ENCODE results near the gene ZNF619. TPM values are rescaled to one million over a fixed set of nuclear protein-coding genes. Genes with fewer than 3 reads are reported as not detected.

ZNF619 gene
- total and polyA plus RNA-seq, 9 of the 15 experiments (the other 6 are each of a cell fraction or from before 2014, with no cell fraction given) = 1.3 to 9.1 (median 6.3) TPM

DNA sequence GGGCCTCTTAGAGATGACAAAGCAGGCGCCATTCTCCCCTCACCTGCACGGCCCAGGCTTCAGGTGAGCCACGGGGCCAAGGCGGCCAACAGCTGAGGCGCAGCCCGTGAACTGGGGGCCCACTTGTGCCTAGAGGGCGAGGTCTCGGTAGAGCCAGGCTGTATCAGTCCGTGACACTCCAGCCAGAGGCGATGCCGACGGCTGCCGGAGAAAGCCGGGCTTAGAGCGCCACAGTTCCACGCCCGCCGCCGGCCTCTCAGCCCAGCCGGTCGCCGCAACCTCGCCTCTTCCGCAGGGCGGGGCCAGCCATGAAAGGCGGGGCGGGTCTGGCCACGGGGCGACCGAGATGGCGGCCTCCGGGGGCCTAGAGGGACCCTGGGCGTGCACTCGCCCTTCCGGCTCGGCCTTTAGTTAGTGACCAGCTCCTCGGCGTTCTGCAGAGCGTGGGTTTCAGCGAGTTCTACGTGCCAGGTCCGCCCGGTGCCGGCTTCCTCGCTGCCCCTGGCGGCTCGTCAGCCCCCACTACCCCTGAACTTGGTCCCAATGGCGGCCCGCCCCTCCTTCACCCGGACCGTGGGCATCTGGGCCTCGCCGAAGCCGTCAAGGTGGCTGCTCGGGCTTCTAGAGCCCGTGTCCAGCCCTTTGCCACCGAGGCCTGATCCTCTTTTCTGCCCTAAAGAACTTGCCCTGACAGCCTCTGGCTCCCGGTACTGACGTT is 47.8 kb downstream of the ZNF619 start, which contains the start of gene ZNF621 (continued):
- TF ChIP-seq ZNF696 (CRISPR knock-in tag; conservative IDR thresholded peaks at IDR 0.05) (no peak), HEY1 (CRISPR knock-in tag; IDR thresholded peaks at IDR 0.05; ENCODE audit: borderline replicate concordance) (peak; percentile 24; the same call in 1 of the 2 replicates), GATA2 (CRISPR knock-in tag; IDR thresholded peaks at IDR 0.05) (no peak; the same call in 1 of the 2 replicates), FOXK1 (CRISPR knock-in tag; IDR thresholded peaks at IDR 0.05; ENCODE audit: borderline replicate concordance) (no peak; the same call in 1 of the 2 replicates), ZKSCAN3 (CRISPR knock-in tag; IDR thresholded peaks at IDR 0.05) (no peak), CBX1 (IDR thresholded peaks at IDR 0.05; ENCODE audit: low read depth) (peak; percentile 91), PRMT5 (CRISPR knock-in tag; IDR thresholded peaks at IDR 0.05) (no peak), XRCC3 (IDR thresholded peaks at IDR 0.05) (no peak), RBM25 (IDR thresholded peaks at IDR 0.05; ENCODE audit: low read depth, low read length, severe bottlenecking) (no peak), STAT5A (IDR thresholded peaks at IDR 0.05; ENCODE audit: borderline replicate concordance, low read length) (peak; percentile 10; the same call in 1 of the 2 replicates), SAFB (IDR thresholded peaks at IDR 0.05; ENCODE audit: borderline replicate concordance, low read depth, low read length) (peak; percentile 64; the same call in 1 of the 2 replicates), ARID1B (IDR thresholded peaks at IDR 0.05) (peak; percentile 38; the same call in 1 of the 2 replicates), TFAM (CRISPR knock-in tag; conservative IDR thresholded peaks at IDR 0.05) (no peak), EHMT2 (IDR thresholded peaks at IDR 0.05) (no peak), PHF20 (IDR thresholded peaks at IDR 0.05; ENCODE audit: partially characterized antibody) (peak; percentile 96), FIP1L1 (IDR thresholded peaks at IDR 0.05; ENCODE audit: low read depth, low read length, poor library complexity, severe bottlenecking) (peak; percentile 60), ZNF143 (CRISPR knock-in tag; IDR thresholded peaks at IDR 0.05) (no peak), ZNF253 (CRISPR knock-in tag; conservative IDR thresholded peaks at IDR 0.05) (no peak)
- TF ChIP-seq, protein P1, sequence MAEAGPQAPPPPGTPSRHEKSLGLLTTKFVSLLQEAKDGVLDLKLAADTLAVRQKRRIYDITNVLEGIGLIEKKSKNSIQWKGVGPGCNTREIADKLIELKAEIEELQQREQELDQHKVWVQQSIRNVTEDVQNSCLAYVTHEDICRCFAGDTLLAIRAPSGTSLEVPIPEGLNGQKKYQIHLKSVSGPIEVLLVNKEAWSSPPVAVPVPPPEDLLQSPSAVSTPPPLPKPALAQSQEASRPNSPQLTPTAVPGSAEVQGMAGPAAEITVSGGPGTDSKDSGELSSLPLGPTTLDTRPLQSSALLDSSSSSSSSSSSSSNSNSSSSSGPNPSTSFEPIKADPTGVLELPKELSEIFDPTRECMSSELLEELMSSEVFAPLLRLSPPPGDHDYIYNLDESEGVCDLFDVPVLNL (CRISPR knock-in tag; IDR thresholded peaks at IDR 0.05; ENCODE audit: low read depth) = 0 out of 2 replicates have a peak, but pooled peaks have one; percentile 65
- TF ChIP-seq, protein P2, sequence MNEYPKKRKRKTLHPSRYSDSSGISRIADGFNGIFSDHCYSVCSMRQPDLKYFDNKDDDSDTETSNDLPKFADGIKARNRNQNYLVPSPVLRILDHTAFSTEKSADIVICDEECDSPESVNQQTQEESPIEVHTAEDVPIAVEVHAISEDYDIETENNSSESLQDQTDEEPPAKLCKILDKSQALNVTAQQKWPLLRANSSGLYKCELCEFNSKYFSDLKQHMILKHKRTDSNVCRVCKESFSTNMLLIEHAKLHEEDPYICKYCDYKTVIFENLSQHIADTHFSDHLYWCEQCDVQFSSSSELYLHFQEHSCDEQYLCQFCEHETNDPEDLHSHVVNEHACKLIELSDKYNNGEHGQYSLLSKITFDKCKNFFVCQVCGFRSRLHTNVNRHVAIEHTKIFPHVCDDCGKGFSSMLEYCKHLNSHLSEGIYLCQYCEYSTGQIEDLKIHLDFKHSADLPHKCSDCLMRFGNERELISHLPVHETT (CRISPR knock-in tag; conservative IDR thresholded peaks at IDR 0.05 in 1 of 2, IDR thresholded peaks at IDR 0.05 in 1 of 2) = no peak; a peak in 1 of 4 replicates
- TF ChIP-seq, protein P3, sequence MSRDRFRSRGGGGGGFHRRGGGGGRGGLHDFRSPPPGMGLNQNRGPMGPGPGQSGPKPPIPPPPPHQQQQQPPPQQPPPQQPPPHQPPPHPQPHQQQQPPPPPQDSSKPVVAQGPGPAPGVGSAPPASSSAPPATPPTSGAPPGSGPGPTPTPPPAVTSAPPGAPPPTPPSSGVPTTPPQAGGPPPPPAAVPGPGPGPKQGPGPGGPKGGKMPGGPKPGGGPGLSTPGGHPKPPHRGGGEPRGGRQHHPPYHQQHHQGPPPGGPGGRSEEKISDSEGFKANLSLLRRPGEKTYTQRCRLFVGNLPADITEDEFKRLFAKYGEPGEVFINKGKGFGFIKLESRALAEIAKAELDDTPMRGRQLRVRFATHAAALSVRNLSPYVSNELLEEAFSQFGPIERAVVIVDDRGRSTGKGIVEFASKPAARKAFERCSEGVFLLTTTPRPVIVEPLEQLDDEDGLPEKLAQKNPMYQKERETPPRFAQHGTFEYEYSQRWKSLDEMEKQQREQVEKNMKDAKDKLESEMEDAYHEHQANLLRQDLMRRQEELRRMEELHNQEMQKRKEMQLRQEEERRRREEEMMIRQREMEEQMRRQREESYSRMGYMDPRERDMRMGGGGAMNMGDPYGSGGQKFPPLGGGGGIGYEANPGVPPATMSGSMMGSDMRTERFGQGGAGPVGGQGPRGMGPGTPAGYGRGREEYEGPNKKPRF (IDR thresholded peaks at IDR 0.05; ENCODE audit: low read depth, low read length) = no peak

Data from K562 (cell line).